ENCODE results near the gene HOXD4.

DNA sequence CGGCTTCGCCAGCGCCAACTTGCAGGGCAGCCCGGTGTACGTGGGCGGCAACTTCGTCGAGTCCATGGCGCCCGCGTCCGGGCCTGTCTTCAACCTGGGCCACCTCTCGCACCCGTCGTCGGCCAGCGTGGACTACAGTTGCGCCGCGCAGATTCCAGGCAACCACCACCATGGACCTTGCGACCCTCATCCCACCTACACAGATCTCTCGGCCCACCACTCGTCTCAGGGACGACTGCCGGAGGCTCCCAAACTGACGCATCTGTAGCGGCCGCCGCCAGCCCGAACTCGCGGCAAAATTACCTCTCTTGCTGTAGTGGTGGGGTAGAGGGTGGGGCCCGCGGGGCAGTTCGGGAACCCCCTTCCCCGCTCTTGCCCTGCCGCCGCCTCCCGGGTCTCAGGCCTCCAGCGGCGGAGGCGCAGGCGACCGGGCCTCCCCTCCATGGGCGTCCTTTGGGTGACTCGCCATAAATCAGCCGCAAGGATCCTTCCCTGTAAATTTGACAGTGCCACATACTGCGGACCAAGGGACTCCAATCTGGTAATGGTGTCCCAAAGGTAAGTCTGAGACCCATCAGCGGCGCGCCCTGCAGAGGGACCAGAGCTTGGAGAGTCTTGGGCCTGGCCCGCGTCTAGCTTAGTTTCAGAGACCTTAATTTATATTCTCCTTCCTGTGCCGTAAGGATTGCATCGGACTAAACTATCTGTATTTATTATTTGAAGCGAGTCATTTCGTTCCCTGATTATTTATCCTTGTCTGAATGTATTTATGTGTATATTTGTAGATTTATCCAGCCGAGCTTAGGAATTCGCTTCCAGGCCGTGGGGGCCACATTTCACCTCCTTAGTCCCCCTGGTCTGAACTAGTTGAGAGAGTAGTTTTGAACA, 20.9 kb downstream of the HOXD4 start:
- TF ChIP-seq CTCF (IDR thresholded peaks at IDR 0.05; ENCODE audit: low read depth, low read length): no peak
- no peak for TF ChIP-seq EZH2phosphoT487 (IDR thresholded peaks at IDR 0.05; ENCODE audit: low read depth)

Data from OCI-LY3 (cell line).